Endothelial cell of umbilical vein (primary cell): ENCODE data around the gene FNIP2. TPM values are rescaled to one million over a fixed set of nuclear protein-coding genes. Genes with fewer than 3 reads are reported as not detected.

Source experiments
- BruUV-seq: library from RNA; stranded (reverse); fragments of 400-500 nt; replicated peaks from 2 replicates; lab custom pipeline; 2021; lab: Mats Ljungman, UMichigan
- CTCF ChIA-PET: fragments of 300-600, 350-600 bp; sonication (Branson Sonifier 250); formaldehyde crosslinking; loops from one replicate; lab custom pipeline; 2021; ENCODE audit warnings: antibody characterized with exemption, inconsistent platforms; lab: Charles Lee
- POLR2A ChIA-PET: fragments of 300-600, 350-600 bp; sonication (Branson Sonifier 250); formaldehyde crosslinking; loops from one replicate; lab custom pipeline; 2021; ENCODE audit warnings: antibody characterized with exemption, inconsistent platforms; lab: Charles Lee
- DNase-seq: peaks from one replicate; pipeline ENCODE4 v3.0.0-alpha.2; 2011; ENCODE audit warnings: low read depth, low spot score
- FAIRE-seq: peaks from 2 replicates; lab custom pipeline; 2011; peaks lifted over from hg19 to GRCh38; lab: Jason Lieb, UNC
- H2AFZ ChIP-seq: 2 replicates; pipeline ENCODE4 v1.6.0; 2012; ENCODE audit warnings: low read depth, low read length, control low read depth, inconsistent platforms
- H3K27ac ChIP-seq: 2 replicates; pipeline ENCODE4 v1.5.1; 2011; ENCODE audit warnings: low read depth, mild to moderate bottlenecking, control low read depth, low read length, moderate library complexity; ENCODE audit not compliant: insufficient read depth
- H3K27me3 ChIP-seq, 2 experiments: 2 replicates each; pipeline versions ENCODE4 v1.6.0 to v1.6.1; 2011; ENCODE audit warnings: low read length in 2 of 2, mixed read lengths in 1 of 2; ENCODE audit not compliant: control insufficient read depth in 2 of 2, insufficient read depth in 2 of 2
- H3K36me3 ChIP-seq, 2 experiments: 2 replicates in 1 of 2; 3 replicates in 1 of 2; pipeline ENCODE4 v1.5.1; 2011; ENCODE audit warnings: low read length in 2 of 2, mild to moderate bottlenecking in 1 of 2, moderate library complexity in 1 of 2; ENCODE audit not compliant: control insufficient read depth in 2 of 2, insufficient read depth in 2 of 2; ENCODE audit errors: extremely low read depth in 1 of 2
- H3K4me1 ChIP-seq: 3 replicates; pipeline ENCODE4 v1.5.1; 2011; ENCODE audit warnings: mild to moderate bottlenecking, low read length; ENCODE audit not compliant: control insufficient read depth, insufficient read depth; ENCODE audit errors: extremely low read depth
- H3K4me2 ChIP-seq: 2 replicates; pipeline ENCODE4 v1.6.1; 2011; ENCODE audit warnings: low read length, control low read depth, mixed read lengths; ENCODE audit not compliant: insufficient read depth
- H3K4me3 ChIP-seq, 3 experiments: fragments of 200-600 bp in 1 of 3; sonication (generic), shearing (Covaris generic) in 1 of 3; replicated peaks in 1 of 3; 2 replicates each; pipeline ENCODE4 v1.5.1; 2011 to 2016; ENCODE audit warnings: control low read depth in 3 of 3, low read length in 3 of 3, mild to moderate bottlenecking in 2 of 3, inconsistent platforms in 1 of 3, low read depth in 1 of 3, moderate library complexity in 1 of 3; ENCODE audit not compliant: insufficient read depth in 1 of 3
- H3K79me2 ChIP-seq: 2 replicates; pipeline ENCODE4 v1.6.0; 2012; ENCODE audit warnings: low read length, inconsistent platforms; ENCODE audit not compliant: control insufficient read depth, insufficient read depth
- H3K9ac ChIP-seq: replicated peaks from 2 replicates; pipeline ENCODE3; 2011; ENCODE audit warnings: low read length, control low read depth; ENCODE audit not compliant: insufficient read depth; ENCODE audit errors: extremely low read depth
- H3K9me1 ChIP-seq: replicated peaks from 3 replicates; pipeline ENCODE4 v1.6.0; 2011; ENCODE audit warnings: mild to moderate bottlenecking, low read length; ENCODE audit not compliant: control insufficient read depth, insufficient read depth; ENCODE audit errors: extremely low read depth
- H3K9me3 ChIP-seq: replicated peaks from 2 replicates; pipeline ENCODE4 v1.5.1; 2012; ENCODE audit warnings: low read length, inconsistent platforms; ENCODE audit not compliant: control insufficient read depth, insufficient read depth
- H4K20me1 ChIP-seq: replicated peaks from 2 replicates; pipeline ENCODE3; 2011; ENCODE audit warnings: mild to moderate bottlenecking, low read length; ENCODE audit not compliant: control insufficient read depth, insufficient read depth; ENCODE audit errors: extremely low read depth
- EZH2 ChIP-seq: IDR thresholded peaks from 2 replicates; pipeline ENCODE4 v1.6.1; 2012; ENCODE audit warnings: borderline replicate concordance, low read depth, mild to moderate bottlenecking, moderate library complexity, low read length, inconsistent platforms; ENCODE audit not compliant: severe bottlenecking
- FOS ChIP-seq: IDR thresholded peaks from 2 replicates; pipeline ENCODE4 v1.6.1; 2011; ENCODE audit warnings: mild to moderate bottlenecking, low read length, moderate library complexity, borderline replicate concordance; ENCODE audit not compliant: insufficient read depth
- GATA2 ChIP-seq: IDR thresholded peaks from 2 replicates; pipeline ENCODE4 v1.7.0; 2011; ENCODE audit warnings: low read depth, mild to moderate bottlenecking, moderate library complexity, mixed read lengths, low read length; ENCODE audit not compliant: insufficient read length, insufficient read depth
- JUN ChIP-seq: IDR thresholded peaks from 2 replicates; pipeline ENCODE4 v1.6.1; 2011; ENCODE audit warnings: borderline replicate concordance, low read depth; ENCODE audit not compliant: insufficient read length, insufficient read depth
- MYC ChIP-seq: IDR thresholded peaks from one replicate; pipeline ENCODE4 v1.6.1; 2011; ENCODE audit warnings: mild to moderate bottlenecking, low read depth, low read length
- POLR2A ChIP-seq: IDR thresholded peaks from 2 replicates; pipeline ENCODE4 v1.6.1; 2012; ENCODE audit warnings: low read depth, mild to moderate bottlenecking, control low read depth, low read length
- POLR2AphosphoS5 ChIP-seq: IDR thresholded peaks from 2 replicates; pipeline ENCODE4 v1.6.1; 2012; ENCODE audit warnings: low read depth, mild to moderate bottlenecking, control low read depth, low read length, moderate library complexity; ENCODE audit not compliant: insufficient read depth
- dilution Hi-C: fragments of 300-500 bp; cut with MboI; formaldehyde crosslinking; loops from one replicate; pipeline ENCODE4 v1.15.0; 2019; ENCODE audit warnings: low sequenced_read_pairs; ENCODE audit not compliant: extremely low pct_ligation_motif_present
- intact Hi-C: fragments of 100-400 bp; cut with micrococcal nuclease; formaldehyde crosslinking; loops from one replicate; pipeline ENCODE4 v1.10.0; 2022
- polyA plus RNA-seq, 4 experiments: library from polyadenylated mRNA; depleted of rRNA in 3 of 4; stranded (reverse) in 3 of 4; unstranded in 1 of 4; fragments of >200 nt; gene quantifications; 2 replicates each; pipeline versions ENCODE4 v1.2.1 to v1.2.3, GENCODE V29; 2011 to 2012; ENCODE audit warnings: missing spikeins in 1 of 4
- total RNA-seq: library from RNA; stranded (reverse); gene quantifications from 2 replicates; pipeline ENCODE4 v1.2.3, GENCODE V29; 2021
- TF ChIP-seq, protein P1 (sequence below), 2 donors: IDR thresholded peaks; 1 replicate in 1 of 2; 2 replicates in 1 of 2; pipeline ENCODE4 v1.5.1; 2011; ENCODE audit warnings: low read length in 2 of 2, mild to moderate bottlenecking in 2 of 2, moderate library complexity in 2 of 2, control low read depth in 1 of 2, inconsistent platforms in 1 of 2, low read depth in 1 of 2; ENCODE audit not compliant: insufficient read depth in 1 of 2; ENCODE audit errors: extremely low read depth in 1 of 2
- TF ChIP-seq, protein P2 (sequence below): IDR thresholded peaks from 2 replicates; pipeline ENCODE4 v1.6.1; 2011; ENCODE audit not compliant: insufficient read depth, insufficient read length

The FNIP2 gene
- total and polyA plus RNA-seq, 2 donors (not counting 3 experiments of a cell fraction or from before 2014, with no cell fraction given) = 4.5 to 14.4 TPM

DNA sequence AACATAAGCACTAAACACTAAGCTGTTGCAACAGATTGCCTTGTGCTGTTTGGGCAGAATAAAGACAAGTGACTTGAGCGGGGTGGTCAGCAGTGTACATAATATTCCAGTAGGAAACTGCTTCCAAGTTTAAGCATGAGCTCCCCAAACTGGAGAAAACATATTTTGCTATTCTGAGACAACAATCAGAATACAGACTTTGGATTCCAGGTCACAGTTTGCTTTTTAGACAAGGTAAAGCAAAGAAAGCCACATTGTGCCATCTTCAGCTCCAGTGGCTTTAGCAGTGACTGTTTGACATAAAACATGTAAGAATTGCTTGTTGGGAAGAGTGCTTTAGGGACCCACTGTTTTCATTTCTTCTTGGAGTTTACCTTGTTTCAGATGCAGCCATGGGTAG is 136.0 kb downstream of the FNIP2 start:
- Histone ChIP-seq H3K4me1 (no peaks in the 10 kb centered on the region), H3K9ac (no peak overlapping the region), H3K27ac (no peak overlapping the region), H3K79me2 (no peaks in the 10 kb centered on the region), H4K20me1 (no peaks in the 10 kb centered on the region), H3K36me3 (peaks cover 2 to 4% of the 10 kb centered on the region in 2 experiments), H3K4me3 (no peak overlapping the region), H3K9me3 (no peaks in the 10 kb centered on the region), H3K9me1 (no peaks in the 10 kb centered on the region), H3K27me3 (no peaks in the 10 kb centered on the region), H3K4me2 (no peak overlapping the region), H2AFZ (no peak overlapping the region)
- TF ChIP-seq, protein P1, sequence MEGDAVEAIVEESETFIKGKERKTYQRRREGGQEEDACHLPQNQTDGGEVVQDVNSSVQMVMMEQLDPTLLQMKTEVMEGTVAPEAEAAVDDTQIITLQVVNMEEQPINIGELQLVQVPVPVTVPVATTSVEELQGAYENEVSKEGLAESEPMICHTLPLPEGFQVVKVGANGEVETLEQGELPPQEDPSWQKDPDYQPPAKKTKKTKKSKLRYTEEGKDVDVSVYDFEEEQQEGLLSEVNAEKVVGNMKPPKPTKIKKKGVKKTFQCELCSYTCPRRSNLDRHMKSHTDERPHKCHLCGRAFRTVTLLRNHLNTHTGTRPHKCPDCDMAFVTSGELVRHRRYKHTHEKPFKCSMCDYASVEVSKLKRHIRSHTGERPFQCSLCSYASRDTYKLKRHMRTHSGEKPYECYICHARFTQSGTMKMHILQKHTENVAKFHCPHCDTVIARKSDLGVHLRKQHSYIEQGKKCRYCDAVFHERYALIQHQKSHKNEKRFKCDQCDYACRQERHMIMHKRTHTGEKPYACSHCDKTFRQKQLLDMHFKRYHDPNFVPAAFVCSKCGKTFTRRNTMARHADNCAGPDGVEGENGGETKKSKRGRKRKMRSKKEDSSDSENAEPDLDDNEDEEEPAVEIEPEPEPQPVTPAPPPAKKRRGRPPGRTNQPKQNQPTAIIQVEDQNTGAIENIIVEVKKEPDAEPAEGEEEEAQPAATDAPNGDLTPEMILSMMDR (IDR thresholded peaks at IDR 0.05; ENCODE audit: extremely low read depth in 1 of 2, insufficient read depth in 1 of 2, low read depth in 1 of 2, low read length in 2 of 2) = no peak
- TF ChIP-seq FOS (no peak), EZH2 (no peak), GATA2 (no peak), JUN (no peak), POLR2A (no peak), POLR2AphosphoS5 (no peak), MYC (no peak)
- TF ChIP-seq, protein P2, sequence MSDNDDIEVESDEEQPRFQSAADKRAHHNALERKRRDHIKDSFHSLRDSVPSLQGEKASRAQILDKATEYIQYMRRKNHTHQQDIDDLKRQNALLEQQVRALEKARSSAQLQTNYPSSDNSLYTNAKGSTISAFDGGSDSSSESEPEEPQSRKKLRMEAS = no peak
- CTCF ChIA-PET = interaction anchor here (1.1 to 3.4 kb wide), 4 partner anchors 10 to 92 kb away, joined by 3 to 11 read pairs (median 6); no protein-coding TSS in a partner anchor
- DNase-seq (no peak), FAIRE-seq (no peak)
- dilution Hi-C loops = no loop called here
- POLR2A ChIA-PET = no interaction called here
- no TSS peak for BruUV-seq
- intact Hi-C loops = no loop called here
